B cell (primary cell): Measurements from ENCODE around the gene TMEM150A.

Source experiments
- CTCF ChIP-seq: fragments of 200-600 bp; IDR thresholded peaks from one replicate; pipeline ENCODE4 v1.8.0; 2022; ENCODE audit warnings: antibody characterized with exemption, mild to moderate bottlenecking
- EZH2 ChIP-seq: IDR thresholded peaks from 2 replicates; pipeline ENCODE4 v1.6.1; 2012; ENCODE audit warnings: borderline replicate concordance, low read depth, mild to moderate bottlenecking, moderate library complexity, low read length; ENCODE audit not compliant: insufficient read depth, poor library complexity, severe bottlenecking

- TF ChIP-seq CTCF (no peak), EZH2 (no peak)
These were observed 18.8 kb upstream of the TMEM150A start for GRCh38 chr2:85621338-85621737.
